Esophagus muscularis mucosa (tissue), 3 donors: Measurements from ENCODE around the gene GIPC2.

Experiments used
- CTCF ChIP-seq, 3 experiments: fragments of 200-600 bp in 2 of 3; fragments of 450-650 bp in 1 of 3; sonication (generic) in 2 of 3; IDR thresholded peaks; one replicate each; pipeline ENCODE4 v1.5.1; 2017 to 2019; ENCODE audit warnings: antibody characterized with exemption in 3 of 3, mild to moderate bottlenecking in 2 of 3, moderate library complexity in 1 of 3
- POLR2A ChIP-seq: fragments of 450-650 bp; IDR thresholded peaks from one replicate; pipeline ENCODE4 v1.6.1; 2017; ENCODE audit warnings: antibody characterized with exemption, moderate library complexity, mild to moderate bottlenecking, low read depth
- POLR2AphosphoS5 ChIP-seq, 2 donors: sonication (generic); formaldehyde crosslinking; IDR thresholded peaks; one replicate each; pipeline ENCODE4 v1.6.1; 2017; ENCODE audit warnings: antibody characterized with exemption in 2 of 2

GRCh38 chr1:78055565-78056132 is 9.9 kb downstream of the GIPC2 start:
- TF ChIP-seq CTCF (IDR thresholded peaks at IDR 0.05) (no peak), POLR2A (no peak), POLR2AphosphoS5 (IDR thresholded peaks at IDR 0.05) (no peak)
